PC-9 (cell line): Measurements from ENCODE around the gene PALLD.

Experiments
- EZH2 ChIP-seq: fragments of 200-600 bp; sonication (generic); IDR thresholded peaks from 2 replicates; pipeline ENCODE4 v1.8.0; 2017; ENCODE audit warnings: antibody characterized with exemption, low read depth
- TF ChIP-seq, protein P1 (sequence below): fragments of 200-600 bp; sonication (generic); conservative IDR thresholded peaks from 2 replicates; pipeline ENCODE4 v1.6.1; 2017; ENCODE audit warnings: mixed run types, antibody characterized with exemption, mild to moderate bottlenecking, moderate library complexity

- TF ChIP-seq, protein P1, sequence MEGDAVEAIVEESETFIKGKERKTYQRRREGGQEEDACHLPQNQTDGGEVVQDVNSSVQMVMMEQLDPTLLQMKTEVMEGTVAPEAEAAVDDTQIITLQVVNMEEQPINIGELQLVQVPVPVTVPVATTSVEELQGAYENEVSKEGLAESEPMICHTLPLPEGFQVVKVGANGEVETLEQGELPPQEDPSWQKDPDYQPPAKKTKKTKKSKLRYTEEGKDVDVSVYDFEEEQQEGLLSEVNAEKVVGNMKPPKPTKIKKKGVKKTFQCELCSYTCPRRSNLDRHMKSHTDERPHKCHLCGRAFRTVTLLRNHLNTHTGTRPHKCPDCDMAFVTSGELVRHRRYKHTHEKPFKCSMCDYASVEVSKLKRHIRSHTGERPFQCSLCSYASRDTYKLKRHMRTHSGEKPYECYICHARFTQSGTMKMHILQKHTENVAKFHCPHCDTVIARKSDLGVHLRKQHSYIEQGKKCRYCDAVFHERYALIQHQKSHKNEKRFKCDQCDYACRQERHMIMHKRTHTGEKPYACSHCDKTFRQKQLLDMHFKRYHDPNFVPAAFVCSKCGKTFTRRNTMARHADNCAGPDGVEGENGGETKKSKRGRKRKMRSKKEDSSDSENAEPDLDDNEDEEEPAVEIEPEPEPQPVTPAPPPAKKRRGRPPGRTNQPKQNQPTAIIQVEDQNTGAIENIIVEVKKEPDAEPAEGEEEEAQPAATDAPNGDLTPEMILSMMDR: no peak
- no peak for TF ChIP-seq EZH2
These were observed 35.0 kb upstream of the PALLD start for GRCh38 chr4:168461821-168462220.
